ENCODE data around the gene HOXA5. TPM values are rescaled to one million over a fixed set of nuclear protein-coding genes. Genes with fewer than 3 reads are reported as not detected.
A peak's percentile ranks its signal among the peaks of the same experiment; 100 is the strongest.

Gene HOXA5
- total and polyA plus RNA-seq, 2 donors (not counting 3 experiments of a cell fraction or from before 2014, with no cell fraction given) = 18.6 to 18.8 TPM

GRCh38 chr7:27115221-27116026 lies 28.1 kb downstream of the HOXA5 start:
- intact Hi-C loops (cut with micrococcal nuclease) (loop anchor here (1.0 to 10.0 kb wide), 3 partner anchors 9 to 961 kb away; partner anchors contain the start of gene NFE2L3), dilution Hi-C loops (cut with MboI; ENCODE audit: extremely low pct_ligation_motif_present, low sequenced_read_pairs) (no loop called here)
- peaks cover 0 to under 1% of the 10 kb centered on the region in 2 experiments for H3K36me3 ChIP-seq (ENCODE audit: control insufficient read depth in 2 of 2, extremely low read depth in 1 of 2, insufficient read depth in 2 of 2, low read length in 2 of 2)
- TF ChIP-seq POLR2A (IDR thresholded peaks at IDR 0.05; ENCODE audit: low read depth, low read length) (peak; percentile 28), MYC (IDR thresholded peaks at IDR 0.05; ENCODE audit: low read depth, low read length) (peak; percentile 2), JUN (IDR thresholded peaks at IDR 0.05; ENCODE audit: borderline replicate concordance, insufficient read depth, insufficient read length, low read depth) (no peak), POLR2AphosphoS5 (IDR thresholded peaks at IDR 0.05; ENCODE audit: insufficient read depth, low read depth, low read length) (peak; percentile 52)
- H3K9ac ChIP-seq (replicated peaks; ENCODE audit: extremely low read depth, insufficient read depth, low read length) = peak overlapping the region; percentile 97
- H3K4me1 ChIP-seq (ENCODE audit: control insufficient read depth, extremely low read depth, insufficient read depth, low read length) = peaks cover 76% of the 10 kb centered on the region
- CTCF ChIA-PET = interaction anchor here (0.8 to 9.1 kb wide), 15 partner anchors 9 to 434 kb away, joined by 3 to 70 read pairs (median 5); partner anchors contain the start of genes HOXA1, HOXA3 and HOXA5
- H3K9me1 ChIP-seq (replicated peaks; ENCODE audit: control insufficient read depth, extremely low read depth, insufficient read depth, low read length) = no peaks in the 10 kb centered on the region
- no peaks in the 10 kb centered on the region for H4K20me1 ChIP-seq (replicated peaks; ENCODE audit: control insufficient read depth, extremely low read depth, insufficient read depth, low read length)
- DNase-seq (ENCODE audit: low read depth, low spot score) (peak; percentile 81), FAIRE-seq (peak; percentile 21)
- POLR2A ChIA-PET = interaction anchor here (1.2 to 1.6 kb wide), 3 partner anchors 10 to 18 kb away, joined by 4 to 6 read pairs (median 5); no protein-coding TSS in a partner anchor
- peak overlapping the region; percentile 96 for H3K27ac ChIP-seq (ENCODE audit: insufficient read depth, low read depth, low read length)
- peak overlapping the region; percentile 97 for H3K4me2 ChIP-seq (ENCODE audit: insufficient read depth, low read length)
- H2AFZ ChIP-seq (ENCODE audit: low read depth, low read length) = no peak overlapping the region
- no peaks in the 10 kb centered on the region for H3K9me3 ChIP-seq (replicated peaks; ENCODE audit: control insufficient read depth, insufficient read depth, low read length)
- H3K4me3 ChIP-seq (replicated peaks in 1 of 3; ENCODE audit: insufficient read depth in 1 of 3, low read depth in 1 of 3, low read length in 3 of 3) = peak overlapping the region; percentile 50 to 91 (median 91)
- H3K27me3 ChIP-seq (ENCODE audit: control insufficient read depth in 2 of 2, insufficient read depth in 2 of 2, low read length in 2 of 2) = no peaks in the 10 kb centered on the region
- H3K79me2 ChIP-seq (ENCODE audit: control insufficient read depth, insufficient read depth, low read length) = peaks cover 90% of the 10 kb centered on the region
- BruUV-seq (replicated peaks) = TSS peak; percentile 12

DNA sequence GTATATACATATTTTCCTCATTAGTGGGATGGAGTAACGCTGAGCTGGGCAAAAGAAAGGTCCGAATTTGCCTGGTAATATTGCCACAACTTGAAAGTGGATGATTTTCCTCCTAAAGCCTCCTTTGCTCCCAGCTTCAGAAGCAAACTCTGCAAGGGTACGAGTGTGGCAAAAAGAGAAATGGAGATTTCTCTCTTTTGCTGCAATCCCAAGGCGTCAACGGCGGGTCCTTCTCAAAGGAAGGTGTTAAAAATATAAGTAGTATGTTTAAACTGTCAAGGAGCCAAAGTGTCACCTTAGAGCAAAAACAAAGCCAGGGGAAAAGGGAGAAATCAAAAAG lies 28.6 kb downstream of the HOXA5 start:
- dilution Hi-C loops (cut with MboI; ENCODE audit: extremely low pct_ligation_motif_present, low sequenced_read_pairs) = no loop called here
- no peaks in the 10 kb centered on the region for H4K20me1 ChIP-seq (replicated peaks; ENCODE audit: control insufficient read depth, extremely low read depth, insufficient read depth, low read length)
- no peak overlapping the region for H2AFZ ChIP-seq (ENCODE audit: low read depth, low read length)
- peaks cover 90% of the 10 kb centered on the region for H3K79me2 ChIP-seq (ENCODE audit: control insufficient read depth, insufficient read depth, low read length)
- H3K9me1 ChIP-seq (replicated peaks; ENCODE audit: control insufficient read depth, extremely low read depth, insufficient read depth, low read length) = no peaks in the 10 kb centered on the region
- TF ChIP-seq MYC (IDR thresholded peaks at IDR 0.05; ENCODE audit: low read depth, low read length) (no peak), MAX (IDR thresholded peaks at IDR 0.05; ENCODE audit: insufficient read depth, insufficient read length) (no peak), JUN (IDR thresholded peaks at IDR 0.05; ENCODE audit: borderline replicate concordance, insufficient read depth, insufficient read length, low read depth) (no peak), GATA2 (IDR thresholded peaks at IDR 0.05; ENCODE audit: insufficient read depth, insufficient read length, low read depth, low read length) (no peak), POLR2AphosphoS5 (IDR thresholded peaks at IDR 0.05; ENCODE audit: insufficient read depth, low read depth, low read length) (no peak), POLR2A (IDR thresholded peaks at IDR 0.05; ENCODE audit: low read depth, low read length) (no peak), EZH2 (IDR thresholded peaks at IDR 0.05; ENCODE audit: borderline replicate concordance, low read depth, low read length, severe bottlenecking) (no peak), FOS (IDR thresholded peaks at IDR 0.05; ENCODE audit: borderline replicate concordance, insufficient read depth, low read length) (no peak)
- TF ChIP-seq, protein P1, sequence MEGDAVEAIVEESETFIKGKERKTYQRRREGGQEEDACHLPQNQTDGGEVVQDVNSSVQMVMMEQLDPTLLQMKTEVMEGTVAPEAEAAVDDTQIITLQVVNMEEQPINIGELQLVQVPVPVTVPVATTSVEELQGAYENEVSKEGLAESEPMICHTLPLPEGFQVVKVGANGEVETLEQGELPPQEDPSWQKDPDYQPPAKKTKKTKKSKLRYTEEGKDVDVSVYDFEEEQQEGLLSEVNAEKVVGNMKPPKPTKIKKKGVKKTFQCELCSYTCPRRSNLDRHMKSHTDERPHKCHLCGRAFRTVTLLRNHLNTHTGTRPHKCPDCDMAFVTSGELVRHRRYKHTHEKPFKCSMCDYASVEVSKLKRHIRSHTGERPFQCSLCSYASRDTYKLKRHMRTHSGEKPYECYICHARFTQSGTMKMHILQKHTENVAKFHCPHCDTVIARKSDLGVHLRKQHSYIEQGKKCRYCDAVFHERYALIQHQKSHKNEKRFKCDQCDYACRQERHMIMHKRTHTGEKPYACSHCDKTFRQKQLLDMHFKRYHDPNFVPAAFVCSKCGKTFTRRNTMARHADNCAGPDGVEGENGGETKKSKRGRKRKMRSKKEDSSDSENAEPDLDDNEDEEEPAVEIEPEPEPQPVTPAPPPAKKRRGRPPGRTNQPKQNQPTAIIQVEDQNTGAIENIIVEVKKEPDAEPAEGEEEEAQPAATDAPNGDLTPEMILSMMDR (IDR thresholded peaks at IDR 0.05; ENCODE audit: extremely low read depth in 1 of 2, insufficient read depth in 1 of 2, low read depth in 1 of 2, low read length in 2 of 2) = no peak
- H3K36me3 ChIP-seq (ENCODE audit: control insufficient read depth in 2 of 2, extremely low read depth in 1 of 2, insufficient read depth in 2 of 2, low read length in 2 of 2) = peaks cover 0 to 3% of the 10 kb centered on the region in 2 experiments
- peak overlapping the region; percentile 97 for H3K4me2 ChIP-seq (ENCODE audit: insufficient read depth, low read length)
- peak overlapping the region; percentile 96 for H3K27ac ChIP-seq (ENCODE audit: insufficient read depth, low read depth, low read length)
- H3K9ac ChIP-seq (replicated peaks; ENCODE audit: extremely low read depth, insufficient read depth, low read length) = peak overlapping the region; percentile 97
- peak overlapping the region; percentile 50 to 91 (median 91) for H3K4me3 ChIP-seq (replicated peaks in 1 of 3; ENCODE audit: insufficient read depth in 1 of 3, low read depth in 1 of 3, low read length in 3 of 3)
- H3K4me1 ChIP-seq (ENCODE audit: control insufficient read depth, extremely low read depth, insufficient read depth, low read length) = peaks cover 73% of the 10 kb centered on the region
- H3K27me3 ChIP-seq (ENCODE audit: control insufficient read depth in 2 of 2, insufficient read depth in 2 of 2, low read length in 2 of 2) = no peaks in the 10 kb centered on the region
- DNase-seq (ENCODE audit: low read depth, low spot score) (no peak), FAIRE-seq (peak; percentile 57)
- POLR2A ChIA-PET = interaction anchor here (1.2 to 1.3 kb wide), 2 partner anchors 9 to 16 kb away, joined by 5 to 6 read pairs; no protein-coding TSS in a partner anchor
- no peaks in the 10 kb centered on the region for H3K9me3 ChIP-seq (replicated peaks; ENCODE audit: control insufficient read depth, insufficient read depth, low read length)
- CTCF ChIA-PET = interaction anchor here (0.8 to 9.1 kb wide), 14 partner anchors 8 to 433 kb away, joined by 3 to 70 read pairs (median 4); partner anchors contain the start of genes HOXA1, HOXA3 and HOXA5
- BruUV-seq (replicated peaks) = no TSS peak
- intact Hi-C loops (cut with micrococcal nuclease) = loop anchor here (1.0 to 10.0 kb wide), 3 partner anchors 9 to 960 kb away; partner anchors contain the start of gene NFE2L3
